GM23248 (cell line): Measurements from ENCODE around the gene TPD52L2.
"Not testable (repeated sequence)": the region's sequence is repeated elsewhere in the genome, so short reads cannot be mapped to it uniquely, and the experiment has no call there.

ENCODE experiments used
- EZH2 ChIP-seq: fragments of 200-600 bp; sonication (generic); IDR thresholded peaks from 2 replicates; pipeline ENCODE4 v1.6.1; 2018; ENCODE audit warnings: antibody characterized with exemption, mild to moderate bottlenecking; ENCODE audit not compliant: insufficient read depth, poor library complexity, severe bottlenecking
- EZH2phosphoT487 ChIP-seq: fragments of 200-600 bp; sonication (generic); IDR thresholded peaks from 2 replicates; pipeline ENCODE4 v1.6.1; 2018; ENCODE audit warnings: antibody characterized with exemption, moderate library complexity, mild to moderate bottlenecking, low read depth; ENCODE audit not compliant: insufficient read depth

DNA sequence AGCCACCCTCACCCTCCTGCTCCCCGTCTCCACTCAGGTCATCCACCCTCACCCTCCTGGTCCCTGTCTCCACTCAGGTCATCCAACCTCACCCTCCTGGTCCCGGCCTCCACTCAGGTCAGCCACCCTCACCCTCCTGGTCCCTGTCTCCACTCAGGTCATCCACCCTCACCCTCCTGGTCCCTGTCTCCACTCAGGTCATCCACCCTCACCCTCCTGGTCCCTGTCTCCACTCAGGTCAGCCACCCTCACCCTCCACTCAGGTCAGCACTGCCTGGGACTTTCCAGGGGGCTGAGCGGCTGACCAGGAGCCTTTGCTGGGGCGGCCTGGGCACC, 11.4 kb upstream of the TPD52L2 start:
- not testable (repeated sequence) for TF ChIP-seq EZH2, EZH2phosphoT487
